CD14-positive monocyte (primary cell): ENCODE data around the gene NAPG. TPM values are rescaled to one million over a fixed set of nuclear protein-coding genes. Genes with fewer than 3 reads are reported as not detected.

Source experiments
- DNase-seq, 3 donors: peaks; one replicate each; pipeline ENCODE4 v3.0.0-alpha.2; 2011 to 2022
- H2AFZ ChIP-seq: 2 replicates; pipeline ENCODE4 v1.6.0; 2012; ENCODE audit warnings: mild to moderate bottlenecking, low read depth, low read length, inconsistent platforms; ENCODE audit not compliant: insufficient read depth, poor library complexity, severe bottlenecking
- H3K27ac ChIP-seq, 2 donors: 1 replicate in 1 of 2; 2 replicates in 1 of 2; pipeline ENCODE4 v1.5.1; 2012 to 2013; ENCODE audit warnings: low read length in 2 of 2, control low read depth in 1 of 2, inconsistent platforms in 1 of 2, low read depth in 1 of 2, mild to moderate bottlenecking in 1 of 2
- H3K27me3 ChIP-seq, 2 donors: one replicate each; pipeline versions ENCODE4 v1.6.0 to v1.6.1; 2011 to 2013; ENCODE audit warnings: low read length in 2 of 2; ENCODE audit not compliant: control insufficient read depth in 2 of 2, insufficient read depth in 2 of 2
- H3K36me3 ChIP-seq, 2 donors: replicated peaks in 1 of 2; 1 replicate in 1 of 2; 2 replicates in 1 of 2; pipeline versions ENCODE4 v1.5.1 to v1.6.1; 2012 to 2013; ENCODE audit warnings: low read length in 2 of 2, control low read depth in 1 of 2, inconsistent platforms in 1 of 2, mild to moderate bottlenecking in 1 of 2; ENCODE audit not compliant: insufficient read depth in 2 of 2, control insufficient read depth in 1 of 2
- H3K4me1 ChIP-seq, 2 donors: 1 replicate in 1 of 2; 2 replicates in 1 of 2; pipeline versions ENCODE4 v1.5.1 to v1.6.1; 2012 to 2013; ENCODE audit warnings: low read length in 2 of 2, control low read depth in 1 of 2, inconsistent platforms in 1 of 2, mild to moderate bottlenecking in 1 of 2, moderate library complexity in 1 of 2; ENCODE audit not compliant: insufficient read depth in 2 of 2, control insufficient read depth in 1 of 2
- H3K4me2 ChIP-seq: replicated peaks from 2 replicates; pipeline ENCODE3; 2012; ENCODE audit warnings: low read length, moderate library complexity, mild to moderate bottlenecking; ENCODE audit not compliant: poor library complexity, severe bottlenecking; ENCODE audit errors: extremely low read depth
- H3K4me3 ChIP-seq, 3 experiments: fragments of 200-600 bp in 1 of 3; sonication (generic) in 1 of 3; replicated peaks in 1 of 3; 1 replicate in 2 of 3; 2 replicates in 1 of 3; pipeline ENCODE4 v1.5.1; 2011 to 2013; ENCODE audit warnings: low read length in 3 of 3, mild to moderate bottlenecking in 3 of 3, control low read depth in 2 of 3, low read depth in 2 of 3, inconsistent platforms in 1 of 3, moderate library complexity in 1 of 3
- H3K79me2 ChIP-seq: 2 replicates; pipeline ENCODE4 v1.6.0; 2012; ENCODE audit warnings: mild to moderate bottlenecking, control low read depth, inconsistent platforms, low read length, moderate library complexity; ENCODE audit not compliant: insufficient read depth
- H3K9ac ChIP-seq: 2 replicates; pipeline ENCODE4 v1.6.0; 2017; ENCODE audit warnings: low read length, mild to moderate bottlenecking; ENCODE audit not compliant: insufficient read depth, poor library complexity, severe bottlenecking
- H3K9me3 ChIP-seq, 2 donors: replicated peaks in 1 of 2; 1 replicate in 1 of 2; 2 replicates in 1 of 2; pipeline versions ENCODE4 v1.5.1 to v1.6.1; 2012 to 2013; ENCODE audit warnings: low read length in 2 of 2, control low read depth in 1 of 2; ENCODE audit not compliant: control insufficient read depth in 1 of 2, insufficient read depth in 1 of 2
- H4K20me1 ChIP-seq: 2 replicates; pipeline ENCODE4 v1.6.0; 2012; ENCODE audit warnings: mild to moderate bottlenecking, low read length, control low read depth, moderate library complexity; ENCODE audit not compliant: insufficient read depth
- H3K27ac Mint-ChIP-seq, 7 donors: one replicate each; pipeline ENCODE4 v1.8.0; 2020; ENCODE audit warnings: mild to moderate bottlenecking in 7 of 7, mixed read lengths in 7 of 7, moderate library complexity in 6 of 7, inconsistent platforms in 2 of 7
- H3K27me3 Mint-ChIP-seq, 3 donors: one replicate each; pipeline ENCODE4 v1.8.0; 2021 to 2022; ENCODE audit warnings: low read depth in 3 of 3, mild to moderate bottlenecking in 3 of 3, mixed read lengths in 3 of 3, moderate library complexity in 3 of 3, inconsistent platforms in 1 of 3
- H3K36me3 Mint-ChIP-seq, 2 donors: one replicate each; pipeline ENCODE4 v1.8.0; 2020; ENCODE audit warnings: mixed read lengths in 2 of 2, inconsistent platforms in 1 of 2, mild to moderate bottlenecking in 1 of 2
- H3K4me1 Mint-ChIP-seq: one replicate; pipeline ENCODE4 v1.8.0; 2020; ENCODE audit warnings: mild to moderate bottlenecking, mixed read lengths
- H3K4me3 Mint-ChIP-seq, 2 donors: one replicate each; pipeline ENCODE4 v1.8.0; 2020; ENCODE audit warnings: mild to moderate bottlenecking in 2 of 2, mixed read lengths in 2 of 2, moderate library complexity in 1 of 2
- H3K9me3 Mint-ChIP-seq, 7 donors: one replicate each; pipeline ENCODE4 v1.8.0; 2020 to 2022; ENCODE audit warnings: mixed read lengths in 7 of 7, mild to moderate bottlenecking in 6 of 7, moderate library complexity in 6 of 7, inconsistent platforms in 2 of 7
- WGBS: methylation state at CpG from one replicate; pipeline ENCODE4 v1.1.5; 2013; ENCODE audit warnings: missing lambda C conversion rate; ENCODE audit not compliant: insufficient coverage; 5-methylcytosine and 5-hydroxymethylcytosine counted together
- intact Hi-C, 2 donors: fragments of 100-400 bp; cut with micrococcal nuclease; formaldehyde crosslinking; loops; one replicate each; pipeline versions ENCODE4 v1.15.0 to v1.15.1; 2023
- polyA plus RNA-seq, 3 donors: library from polyadenylated mRNA; depleted of rRNA in 1 of 3; unstranded in 2 of 3; stranded (reverse) in 1 of 3; fragments of 300-500 nt in 2 of 3; fragments of >200 nt in 1 of 3; fragmentation: Illumina TruSeq in 2 of 3; gene quantifications; 1 replicate in 2 of 3; 2 replicates in 1 of 3; pipeline ENCODE4 v1.2.3, GENCODE V29; 2012 to 2021
- TF ChIP-seq, protein P1 (sequence below): fragments of 200-600 bp; IDR thresholded peaks from one replicate; pipeline ENCODE4 v1.8.0; 2022; ENCODE audit warnings: antibody characterized with exemption, mild to moderate bottlenecking

NAPG gene
- polyA plus RNA-seq, 3 donors = 14.8 to 17.5 (median 15.9) TPM

DNA sequence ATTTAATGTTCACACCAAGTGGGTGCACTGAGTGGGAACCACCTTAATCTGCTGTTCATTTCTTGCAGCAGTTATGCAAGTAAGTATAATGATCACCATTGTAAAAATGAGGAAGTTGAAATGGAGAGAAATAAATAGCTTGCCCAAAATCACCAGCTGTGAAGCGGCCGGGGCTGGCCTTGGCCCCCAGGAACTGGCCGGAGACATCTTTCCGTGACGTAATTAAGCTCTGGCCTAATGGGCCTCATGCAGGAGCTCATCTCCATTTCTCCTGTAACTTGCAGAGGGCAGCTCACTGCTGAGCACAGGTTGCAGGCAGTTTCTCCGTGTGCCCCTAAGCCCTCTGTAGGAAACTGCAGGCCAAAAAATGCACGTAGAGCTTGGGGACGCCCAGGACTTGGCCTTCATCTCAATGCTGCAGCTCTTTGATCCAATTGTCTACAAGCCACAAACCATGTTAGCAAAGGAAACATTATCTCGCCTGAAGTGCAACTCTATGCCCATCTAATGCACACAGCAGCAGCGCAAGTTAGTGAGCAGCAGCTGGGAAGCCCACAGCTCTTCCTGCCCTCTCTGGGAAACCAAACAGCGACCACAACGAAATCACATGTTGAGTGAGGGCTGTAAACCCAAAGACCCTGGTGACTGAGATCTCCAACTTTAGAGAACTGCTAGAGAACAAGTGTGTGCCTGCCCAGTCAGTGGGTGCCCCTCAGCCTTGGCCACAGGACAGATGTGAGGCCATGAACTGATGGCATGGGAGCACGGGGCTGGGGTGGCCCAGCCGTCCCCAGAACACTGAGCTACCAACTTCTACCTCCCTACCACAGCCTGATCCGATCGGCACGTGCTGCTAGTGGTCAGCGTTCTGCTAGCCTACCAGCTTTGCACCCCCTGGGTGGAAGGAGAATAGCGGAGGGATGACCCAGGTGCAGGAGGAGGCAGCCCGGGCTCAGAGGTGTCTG is 42.6 kb upstream of the NAPG start:
- peak overlapping the region; percentile 55 for H2AFZ ChIP-seq
- TF ChIP-seq, protein P1, sequence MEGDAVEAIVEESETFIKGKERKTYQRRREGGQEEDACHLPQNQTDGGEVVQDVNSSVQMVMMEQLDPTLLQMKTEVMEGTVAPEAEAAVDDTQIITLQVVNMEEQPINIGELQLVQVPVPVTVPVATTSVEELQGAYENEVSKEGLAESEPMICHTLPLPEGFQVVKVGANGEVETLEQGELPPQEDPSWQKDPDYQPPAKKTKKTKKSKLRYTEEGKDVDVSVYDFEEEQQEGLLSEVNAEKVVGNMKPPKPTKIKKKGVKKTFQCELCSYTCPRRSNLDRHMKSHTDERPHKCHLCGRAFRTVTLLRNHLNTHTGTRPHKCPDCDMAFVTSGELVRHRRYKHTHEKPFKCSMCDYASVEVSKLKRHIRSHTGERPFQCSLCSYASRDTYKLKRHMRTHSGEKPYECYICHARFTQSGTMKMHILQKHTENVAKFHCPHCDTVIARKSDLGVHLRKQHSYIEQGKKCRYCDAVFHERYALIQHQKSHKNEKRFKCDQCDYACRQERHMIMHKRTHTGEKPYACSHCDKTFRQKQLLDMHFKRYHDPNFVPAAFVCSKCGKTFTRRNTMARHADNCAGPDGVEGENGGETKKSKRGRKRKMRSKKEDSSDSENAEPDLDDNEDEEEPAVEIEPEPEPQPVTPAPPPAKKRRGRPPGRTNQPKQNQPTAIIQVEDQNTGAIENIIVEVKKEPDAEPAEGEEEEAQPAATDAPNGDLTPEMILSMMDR = no peak
- peaks cover 30 to 36% of the 10 kb centered on the region in 2 donors for H3K4me1 ChIP-seq
- H3K36me3 ChIP-seq = no peaks in the 10 kb centered on the region
- peak; percentile 52 to 65 (median 58) for DNase-seq
- H3K4me3 ChIP-seq = peak overlapping the region in 1 of 3 experiments; percentile 37
- peaks cover 0 to 6% (median 1%) of the 10 kb centered on the region in 3 donors for H3K27me3 Mint-ChIP-seq
- H3K9me3 ChIP-seq = no peaks in the 10 kb centered on the region
- peak overlapping the region in 1 of 2 donors; percentile 24 for H3K27ac ChIP-seq
- H3K4me2 ChIP-seq = peak overlapping the region; percentile 53
- intact Hi-C loops = no loop called here
- no peaks in the 10 kb centered on the region for H4K20me1 ChIP-seq
- H3K36me3 Mint-ChIP-seq = peaks cover 7 to 17% of the 10 kb centered on the region in 2 donors
- peak overlapping the region; percentile 43 to 78 for H3K4me3 Mint-ChIP-seq
- WGBS = 20% methylated on average over 16 of the region's 20 CpGs
- H3K9me3 Mint-ChIP-seq = peaks cover 0 to 2% (median 0%) of the 10 kb centered on the region in 7 donors
- H3K79me2 ChIP-seq = no peaks in the 10 kb centered on the region
- no peaks in the 10 kb centered on the region for H3K27me3 ChIP-seq
- H3K4me1 Mint-ChIP-seq = peaks cover 35% of the 10 kb centered on the region
- H3K9ac ChIP-seq = no peak overlapping the region
- peak overlapping the region in 5 of 7 donors; percentile 8 to 80 (median 70) for H3K27ac Mint-ChIP-seq

DNA sequence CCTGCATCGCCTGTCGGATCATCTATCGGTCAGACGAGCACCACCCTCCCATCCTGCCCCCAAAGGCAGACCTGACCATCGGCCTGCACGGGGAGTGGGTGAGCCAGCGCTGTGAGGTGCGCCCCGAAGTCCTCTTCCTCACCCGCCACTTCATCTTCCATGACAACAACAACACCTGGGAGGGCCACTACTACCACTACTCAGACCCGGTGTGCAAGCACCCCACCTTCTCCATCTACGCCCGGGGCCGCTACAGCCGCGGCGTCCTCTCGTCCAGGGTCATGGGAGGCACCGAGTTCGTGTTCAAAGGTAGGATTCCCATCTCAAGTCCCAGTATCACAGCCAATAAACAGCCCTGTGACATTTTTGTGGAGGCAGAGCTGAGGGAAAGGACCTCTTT is 40.4 kb upstream of the NAPG start:
- Mint-ChIP-seq H3K27ac (no peak overlapping the region), H3K36me3 (peaks cover 10 to 17% of the 10 kb centered on the region in 2 donors), H3K4me3 (no peak overlapping the region), H3K4me1 (peaks cover 29% of the 10 kb centered on the region), H3K9me3 (no peaks in the 10 kb centered on the region), H3K27me3 (peaks cover 0 to 1% (median 1%) of the 10 kb centered on the region in 3 donors)
- Histone ChIP-seq H3K27ac (no peak overlapping the region), H3K36me3 (no peaks in the 10 kb centered on the region), H3K4me3 (no peak overlapping the region), H3K9me3 (no peaks in the 10 kb centered on the region), H3K4me1 (peaks cover 23 to 27% of the 10 kb centered on the region in 2 donors), H3K4me2 (no peak overlapping the region), H4K20me1 (no peaks in the 10 kb centered on the region), H3K9ac (no peak overlapping the region), H3K27me3 (no peaks in the 10 kb centered on the region), H3K79me2 (no peaks in the 10 kb centered on the region), H2AFZ (no peak overlapping the region)
- DNase-seq = no peak
- TF ChIP-seq, protein P1 = no peak
- 97% methylated on average over 9 of the region's 20 CpGs for WGBS
- intact Hi-C loops = no loop called here
